K562 (cell line): ENCODE data around the gene FKBP11. TPM values are rescaled to one million over a fixed set of nuclear protein-coding genes. Genes with fewer than 3 reads are reported as not detected.

Experiments used
- ATAC-seq: fragments of 200-7000 bp; cut with Tn5 transposase; 3 replicates; pipeline ENCODE4 v1.9.1; 2020; ENCODE audit warnings: moderate library complexity
- BruUV-seq: library from RNA; stranded (reverse); fragments of 400-500 nt; replicated peaks from 2 replicates; lab custom pipeline; 2021; lab: Mats Ljungman, UMichigan
- CTCF ChIA-PET: fragments of 300-600 bp; formaldehyde crosslinking; extraction: SDS; loops from one replicate; lab custom pipeline; 2021; ENCODE audit warnings: low intra/inter-chr PET ratio; lab: Yijun Ruan, JAX
- POLR2A ChIA-PET: fragments of 300-600, 350-650 bp; sonication (Branson Sonifier 250); formaldehyde crosslinking; extraction: SDS; loops from one replicate; lab custom pipeline; 2021; ENCODE audit warnings: antibody characterized with exemption, inconsistent platforms; lab: Yijun Ruan, JAX
- DNase-seq, 4 experiments: peaks; one replicate each; pipeline versions ENCODE4 v3.0.0 to v3.0.0-alpha.2; 2011 to 2018; ENCODE audit warnings: low spot score in 3 of 4, mixed read lengths in 3 of 4; ENCODE audit errors: extremely low read depth in 1 of 4
- FAIRE-seq: peaks from 2 replicates; lab custom pipeline; 2011; peaks lifted over from hg19 to GRCh38; lab: Jason Lieb, UNC
- H2AFZ ChIP-seq: 2 replicates; pipeline ENCODE4 v1.6.0; 2011; ENCODE audit warnings: low read depth, low read length, control low read depth, inconsistent platforms
- H3K27ac ChIP-seq: fragments of 200-600 bp; 3 replicates; pipeline ENCODE4 v1.8.0; 2011; ENCODE audit warnings: low read depth, mild to moderate bottlenecking, control low read depth, inconsistent platforms, low read length, moderate library complexity, mixed read lengths; ENCODE audit errors: extremely low read depth
- H3K27me3 ChIP-seq, 2 experiments: fragments of 300-600 bp in 1 of 2; 2 replicates in 1 of 2; 3 replicates in 1 of 2; pipeline versions ENCODE4 v1.6.0 to v1.8.0; 2011; ENCODE audit warnings: inconsistent platforms in 2 of 2, low read length in 2 of 2, mild to moderate bottlenecking in 1 of 2, mixed read lengths in 1 of 2, moderate library complexity in 1 of 2; ENCODE audit not compliant: control insufficient read depth in 2 of 2, insufficient read depth in 2 of 2
- H3K36me3 ChIP-seq: fragments of 300-600 bp; 3 replicates; pipeline ENCODE4 v1.8.0; 2011; ENCODE audit warnings: mild to moderate bottlenecking, low read length, inconsistent platforms; ENCODE audit not compliant: control insufficient read depth, insufficient read depth
- H3K4me1 ChIP-seq, 2 experiments: fragments of 200-600 bp in 1 of 2; replicated peaks in 1 of 2; 2 replicates in 1 of 2; 3 replicates in 1 of 2; pipeline versions ENCODE4 v1.5.1 to v1.8.0; 2011; ENCODE audit warnings: inconsistent platforms in 2 of 2, low read length in 2 of 2, mild to moderate bottlenecking in 1 of 2, mixed read lengths in 1 of 2, moderate library complexity in 1 of 2; ENCODE audit not compliant: control insufficient read depth in 2 of 2, insufficient read depth in 2 of 2
- H3K4me2 ChIP-seq: 2 replicates; pipeline ENCODE4 v1.6.1; 2011; ENCODE audit warnings: low read length, control low read depth, inconsistent platforms, mixed read lengths; ENCODE audit not compliant: insufficient read depth
- H3K4me3 ChIP-seq: fragments of 200-600 bp; sonication (generic), shearing (Covaris generic); 2 replicates; pipeline ENCODE4 v1.5.1; 2016; ENCODE audit warnings: control low read depth, inconsistent platforms
- H3K79me2 ChIP-seq: fragments of 200-600 bp; 3 replicates; pipeline ENCODE4 v1.8.0; 2011; ENCODE audit warnings: low read length, inconsistent platforms; ENCODE audit not compliant: control insufficient read depth, insufficient read depth
- H3K9ac ChIP-seq, 2 experiments: 2 replicates each; pipeline versions ENCODE4 v1.6.0 to v1.6.1; 2011; ENCODE audit warnings: low read depth in 2 of 2, low read length in 2 of 2, control low read depth in 1 of 2, inconsistent platforms in 1 of 2, mild to moderate bottlenecking in 1 of 2, mixed read lengths in 1 of 2; ENCODE audit not compliant: insufficient read depth in 1 of 2
- H3K9me1 ChIP-seq: one replicate; pipeline ENCODE4 v1.6.0; 2011; ENCODE audit warnings: inconsistent platforms, mild to moderate bottlenecking, low read length, moderate library complexity; ENCODE audit not compliant: control insufficient read depth, insufficient read depth
- H3K9me3 ChIP-seq: replicated peaks from 2 replicates; pipeline ENCODE4 v1.5.1; 2011; ENCODE audit warnings: low read depth, low read length, inconsistent platforms; ENCODE audit not compliant: control insufficient read depth, insufficient read depth
- H4K20me1 ChIP-seq: replicated peaks from 2 replicates; pipeline ENCODE4 v1.6.1; 2011; ENCODE audit warnings: low read length, inconsistent platforms, mixed read lengths; ENCODE audit not compliant: control insufficient read depth, insufficient read depth
- WGBS: fragments of 100-300 bp; shearing (Covaris generic); methylation state at CpG from one replicate; pipeline ENCODE4 v1.1.6; 2016; ENCODE audit warnings: low coverage, mixed read lengths; ENCODE audit not compliant: insufficient coverage; ENCODE audit errors: missing lambda C conversion rate; 5-methylcytosine and 5-hydroxymethylcytosine counted together
- in situ Hi-C: fragments of 300-500 bp; cut with MboI; formaldehyde crosslinking; loops from 4 replicates; pipeline ENCODE4 v1.15.0; 2018; ENCODE audit warnings: inconsistent platforms, mixed read lengths
- intact Hi-C: fragments of 100-400 bp; cut with micrococcal nuclease; formaldehyde crosslinking; loops from 2 replicates; pipeline ENCODE4 v1.14.2; 2022
- polyA plus RNA-seq, 8 experiments: library from polyadenylated mRNA; depleted of rRNA in 4 of 8; stranded (reverse) in 5 of 8; unstranded in 3 of 8; fragments of >200 nt; fragmentation: Nextera tagmentation in 2 of 8; fragmentation: Illumina TruSeq in 1 of 8; extraction: Ambion mirVana in 2 of 8; extraction: Trizol in 1 of 8; gene quantifications; 2 replicates each; pipeline versions ENCODE4 v1.2.1 to v1.2.3, GENCODE V29; 2011 to 2014; ENCODE audit warnings: inconsistent platforms in 1 of 8, missing spikeins in 1 of 8
- total RNA-seq, 7 experiments: library from RNA; depleted of rRNA in 6 of 7; stranded (reverse); fragments of >200 nt in 6 of 7; fragmentation: Illumina TruSeq in 2 of 7; extraction: Trizol in 2 of 7; gene quantifications; 2 replicates each; pipeline versions ENCODE4 v1.2.1 to v1.2.3, GENCODE V29; 2011 to 2021; ENCODE audit warnings: low replicate concordance in 1 of 7
- TF ChIP-seq, protein P1 (sequence below): IDR thresholded peaks from 2 replicates; pipeline ENCODE4 v1.6.1; 2011; ENCODE audit warnings: borderline replicate concordance, low read depth, mild to moderate bottlenecking, moderate library complexity, low read length; ENCODE audit not compliant: insufficient read depth, poor library complexity, severe bottlenecking
- TF ChIP-seq, protein P2 (sequence below): sonication (generic); formaldehyde crosslinking; IDR thresholded peaks from 2 replicates; pipeline ENCODE4 v1.8.0; 2022; ENCODE audit warnings: missing genetic modification reagents, mild to moderate bottlenecking, moderate library complexity, borderline replicate concordance

Gene FKBP11
- total and polyA plus RNA-seq, 9 of the 15 experiments (the other 6 are each of a cell fraction or from before 2014, with no cell fraction given), result 1.6 to 8.2 (median 5.8) TPM

DNA sequence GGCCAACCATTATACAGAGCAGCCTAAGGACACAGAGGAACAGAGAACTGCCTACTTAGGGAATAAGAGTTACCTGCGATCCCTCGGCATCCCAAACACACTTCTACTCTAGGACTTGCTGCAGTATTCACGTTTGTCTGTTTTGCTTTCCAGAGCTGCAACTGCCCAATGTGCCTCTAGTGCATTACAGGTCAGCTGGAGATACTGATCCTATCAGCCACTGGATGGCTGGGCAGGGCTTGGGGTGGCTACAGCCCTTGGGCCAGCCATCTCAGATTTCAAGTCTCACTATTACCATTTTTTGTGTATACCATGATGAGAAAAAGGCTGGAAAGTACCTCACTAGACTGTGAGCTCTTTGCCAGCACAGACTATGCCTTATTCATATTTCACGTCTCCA is 27.4 kb upstream of the FKBP11 start:
- H3K27me3 ChIP-seq, result no peaks in the 10 kb centered on the region
- 77% methylated on average over 4 of the region's 4 CpGs for WGBS
- no peak for DNase-seq
- in situ Hi-C loops (no loop called here), intact Hi-C loops (no loop called here)
- H2AFZ ChIP-seq, result no peak overlapping the region
- no peak overlapping the region for H3K4me2 ChIP-seq
- peaks cover 4% of the 10 kb centered on the region for H3K9me1 ChIP-seq
- no TSS peak for BruUV-seq
- POLR2A ChIA-PET, result interaction anchor here (0.6 to 2.0 kb wide), 4 partner anchors 9 to 568 kb away, joined by 3 to 7 read pairs (median 5); no protein-coding TSS in a partner anchor
- FAIRE-seq, result no peak
- peaks cover 75% of the 10 kb centered on the region for H3K79me2 ChIP-seq
- CTCF ChIA-PET, result no interaction called here
- ATAC-seq, result no peak
- no peak overlapping the region for H3K27ac ChIP-seq
- H3K4me3 ChIP-seq, result no peak overlapping the region
- peaks cover 54% of the 10 kb centered on the region for H3K36me3 ChIP-seq
- H3K4me1 ChIP-seq, result peaks cover 13 to 20% of the 10 kb centered on the region in 2 experiments; a peak in 4 of 5 replicates
- H3K9me3 ChIP-seq, result no peaks in the 10 kb centered on the region
- H3K9ac ChIP-seq, result 0 out of 4 replicates have a peak overlapping the region, but pooled peaks of 1 of the 2 experiments have one; percentile 1
- peaks cover 6% of the 10 kb centered on the region; the same call in 1 of the 2 replicates for H4K20me1 ChIP-seq
- TF ChIP-seq, protein P1, sequence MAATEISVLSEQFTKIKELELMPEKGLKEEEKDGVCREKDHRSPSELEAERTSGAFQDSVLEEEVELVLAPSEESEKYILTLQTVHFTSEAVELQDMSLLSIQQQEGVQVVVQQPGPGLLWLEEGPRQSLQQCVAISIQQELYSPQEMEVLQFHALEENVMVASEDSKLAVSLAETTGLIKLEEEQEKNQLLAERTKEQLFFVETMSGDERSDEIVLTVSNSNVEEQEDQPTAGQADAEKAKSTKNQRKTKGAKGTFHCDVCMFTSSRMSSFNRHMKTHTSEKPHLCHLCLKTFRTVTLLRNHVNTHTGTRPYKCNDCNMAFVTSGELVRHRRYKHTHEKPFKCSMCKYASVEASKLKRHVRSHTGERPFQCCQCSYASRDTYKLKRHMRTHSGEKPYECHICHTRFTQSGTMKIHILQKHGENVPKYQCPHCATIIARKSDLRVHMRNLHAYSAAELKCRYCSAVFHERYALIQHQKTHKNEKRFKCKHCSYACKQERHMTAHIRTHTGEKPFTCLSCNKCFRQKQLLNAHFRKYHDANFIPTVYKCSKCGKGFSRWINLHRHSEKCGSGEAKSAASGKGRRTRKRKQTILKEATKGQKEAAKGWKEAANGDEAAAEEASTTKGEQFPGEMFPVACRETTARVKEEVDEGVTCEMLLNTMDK, result no peak
- TF ChIP-seq, protein P2, sequence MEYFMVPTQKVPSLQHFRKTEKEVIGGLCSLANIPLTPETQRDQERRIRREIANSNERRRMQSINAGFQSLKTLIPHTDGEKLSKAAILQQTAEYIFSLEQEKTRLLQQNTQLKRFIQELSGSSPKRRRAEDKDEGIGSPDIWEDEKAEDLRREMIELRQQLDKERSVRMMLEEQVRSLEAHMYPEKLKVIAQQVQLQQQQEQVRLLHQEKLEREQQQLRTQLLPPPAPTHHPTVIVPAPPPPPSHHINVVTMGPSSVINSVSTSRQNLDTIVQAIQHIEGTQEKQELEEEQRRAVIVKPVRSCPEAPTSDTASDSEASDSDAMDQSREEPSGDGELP, result peak; percentile 90
